UCSD-AML1 (cell line): ENCODE data around the gene NTN1.

Experiments used
- DNase-seq: peaks from one replicate; lab custom pipeline; 2025; ENCODE audit not compliant: unreplicated experiment; lab: John Stamatoyannopoulos, UW

NTN1 gene

GRCh38 chr17:9266697-9267117, 245.4 kb downstream of the NTN1 start:
- no peak for DNase-seq

DNA sequence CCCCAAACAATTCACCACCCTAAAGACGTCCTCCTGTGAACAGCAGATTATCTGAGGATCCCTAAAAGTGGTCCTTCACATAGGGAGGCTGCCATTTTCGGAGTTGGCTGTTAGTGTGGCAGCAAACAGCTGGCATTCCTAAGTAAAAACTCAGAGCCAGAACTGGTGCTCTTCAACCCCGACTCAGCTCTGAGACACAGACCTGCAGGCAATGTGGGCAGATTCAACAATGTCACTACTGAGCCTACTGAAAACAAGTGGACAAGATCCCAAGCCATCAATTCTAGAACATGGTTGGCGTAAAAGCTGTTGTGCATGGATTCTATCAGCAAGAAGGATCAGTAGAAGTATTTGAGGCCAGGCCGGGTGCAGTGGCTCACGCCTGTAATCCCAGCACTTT, 247.2 kb downstream of the NTN1 start:
- no peak for DNase-seq

- no peak for DNase-seq
Observed at GRCh38 chr17:9269350-9270035, 248.2 kb downstream of the NTN1 start.

GRCh38 chr17:9270921-9271320, 249.6 kb downstream of the NTN1 start:
- DNase-seq: no peak

DNA sequence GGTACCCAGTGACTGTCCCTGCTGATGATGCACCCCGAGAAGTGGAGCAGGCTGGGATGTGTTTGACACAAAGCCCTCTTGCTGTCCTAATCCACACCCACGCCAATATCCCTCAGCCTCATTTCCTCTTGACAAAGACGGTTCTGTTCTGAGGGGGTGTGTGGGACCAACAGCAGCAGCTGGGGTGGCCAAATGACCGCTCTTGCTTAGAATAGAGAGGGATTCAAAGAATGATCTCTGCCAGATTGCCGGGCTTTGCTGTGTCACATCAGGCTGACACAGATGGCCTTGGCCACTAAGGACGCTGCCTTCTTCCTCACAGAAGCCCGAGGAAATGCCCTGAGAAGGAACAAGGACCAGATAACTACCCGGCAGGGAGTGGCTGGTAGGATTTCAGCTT, 250.7 kb downstream of the NTN1 start:
- DNase-seq: no peak

- no peak for DNase-seq
Observed at GRCh38 chr17:9272501-9273200, 251.3 kb downstream of the NTN1 start.

GRCh38 chr17:9273428-9274391, 252.4 kb downstream of the NTN1 start:
- DNase-seq: no peak

- no peak for DNase-seq
Observed at GRCh38 chr17:9274973-9275372, 253.7 kb downstream of the NTN1 start.

DNA sequence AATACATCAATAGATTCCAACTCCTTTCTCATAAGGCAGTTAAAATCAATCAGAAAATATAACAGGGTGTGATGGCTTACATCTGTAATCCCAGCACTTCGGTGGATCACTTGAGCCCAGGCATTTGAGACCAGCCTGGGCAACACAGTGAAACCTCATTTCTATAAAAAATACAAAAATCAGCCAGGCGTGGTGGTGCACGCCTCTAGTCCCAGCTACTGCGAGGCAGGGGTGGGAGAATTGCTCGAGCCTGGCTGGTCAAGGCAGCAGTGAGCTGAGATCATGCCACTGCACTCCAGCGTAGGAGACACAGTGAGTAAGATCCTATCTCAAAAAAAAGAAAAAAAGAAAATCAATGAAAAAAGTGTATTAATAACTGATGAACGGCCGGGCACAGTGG, 258.6 kb downstream of the NTN1 start:
- DNase-seq: no peak

GRCh38 chr17:9283909-9284308, 262.6 kb downstream of the NTN1 start:
- no peak for DNase-seq

DNA sequence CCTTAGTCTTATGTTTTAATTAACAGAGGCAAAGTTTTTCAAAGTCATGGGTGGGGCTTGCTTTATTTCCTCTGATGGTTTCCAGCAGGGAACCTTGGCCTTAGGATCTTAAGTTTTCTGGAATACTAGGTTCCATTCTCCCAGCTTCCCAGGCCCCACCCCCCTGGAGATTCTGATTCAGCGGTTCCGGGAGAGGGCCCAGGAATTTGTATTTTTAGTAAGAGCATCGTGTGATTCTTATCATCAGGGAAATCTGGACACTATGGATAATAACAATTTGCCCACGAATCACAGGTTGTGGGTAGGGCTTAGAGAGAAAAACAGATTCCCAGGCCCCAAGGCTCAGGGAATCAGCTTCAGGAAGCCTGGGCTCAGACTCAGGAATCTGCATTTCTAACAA, 263.6 kb downstream of the NTN1 start:
- DNase-seq: no peak

DNA sequence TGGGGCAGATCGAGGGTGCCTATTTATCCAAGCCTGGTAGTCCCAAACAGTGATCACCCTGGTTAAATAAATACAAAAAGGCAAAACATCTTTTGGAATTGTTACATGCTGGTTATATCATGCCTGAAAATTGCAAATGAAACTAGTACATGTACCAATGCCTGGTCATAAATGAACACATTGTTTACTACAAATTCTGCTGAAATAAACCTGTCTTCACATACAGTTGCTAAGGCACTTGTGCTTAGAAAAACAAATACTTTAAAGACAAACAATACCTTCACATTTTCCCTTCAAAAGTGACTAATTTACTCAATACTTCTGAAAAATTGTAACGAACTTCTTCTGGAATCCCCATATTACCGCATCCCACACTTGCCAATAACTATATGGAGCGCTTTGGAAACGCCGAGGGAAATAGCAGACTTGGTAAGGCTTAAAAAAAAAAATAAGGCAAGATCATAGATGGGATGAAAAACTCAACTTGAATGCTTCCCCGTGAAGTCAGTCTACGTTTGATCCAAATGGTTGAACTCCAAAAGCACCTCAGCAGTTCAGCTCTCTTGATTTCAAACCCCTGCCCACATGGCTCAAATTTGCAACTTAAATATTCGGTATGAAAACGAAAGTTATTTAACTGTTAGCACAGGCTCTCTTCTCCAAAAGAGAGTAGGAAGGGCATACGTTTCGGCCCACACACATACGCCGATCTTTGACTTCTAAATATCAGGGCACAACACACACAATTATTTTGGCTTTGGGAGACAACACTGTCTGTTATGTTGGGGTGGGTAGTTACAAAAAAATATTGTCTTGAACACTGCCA, 264.5 kb downstream of the NTN1 start:
- no peak for DNase-seq

DNA sequence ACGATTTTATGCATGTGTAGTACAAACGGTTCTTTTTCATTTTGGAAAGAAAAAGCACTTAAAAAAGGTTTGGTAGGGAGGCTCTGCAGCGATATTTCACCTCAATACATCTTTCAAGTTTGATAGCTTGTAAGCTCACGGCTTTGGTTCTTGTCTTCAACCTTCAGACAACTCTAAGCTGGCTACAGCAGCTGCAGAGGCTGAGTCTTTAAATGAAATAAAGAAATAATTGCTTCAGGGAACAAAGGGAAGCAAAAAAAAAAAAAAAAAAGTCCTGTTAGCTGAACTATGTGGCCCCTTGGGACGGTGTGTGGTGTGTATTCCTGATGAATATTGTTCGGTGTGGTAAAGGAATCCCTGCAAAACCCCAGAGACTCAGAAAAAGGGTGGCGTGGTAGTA, 265.1 kb downstream of the NTN1 start:
- no peak for DNase-seq

DNA sequence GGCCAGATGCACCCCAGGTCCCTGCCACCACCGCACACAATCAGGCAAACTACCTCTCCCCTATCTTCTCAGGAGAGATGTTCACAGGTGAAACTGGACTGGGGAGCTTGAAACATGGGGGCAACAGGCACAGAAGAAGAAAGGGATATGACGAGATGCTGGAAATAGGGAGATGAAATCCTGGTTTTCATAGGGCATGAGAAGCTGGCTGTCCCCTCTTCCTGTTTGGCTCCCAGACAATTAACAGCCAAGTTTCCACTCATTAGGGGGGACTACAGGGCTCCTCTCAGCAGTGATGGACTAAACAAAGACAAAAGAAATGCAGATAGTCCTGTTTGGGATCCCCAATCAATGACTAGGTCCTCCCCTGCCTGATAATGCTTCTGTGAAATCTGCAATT, 266.0 kb downstream of the NTN1 start:
- DNase-seq: no peak

- DNase-seq: no peak
Observed at GRCh38 chr17:9290226-9290613, 268.9 kb downstream of the NTN1 start.

DNA sequence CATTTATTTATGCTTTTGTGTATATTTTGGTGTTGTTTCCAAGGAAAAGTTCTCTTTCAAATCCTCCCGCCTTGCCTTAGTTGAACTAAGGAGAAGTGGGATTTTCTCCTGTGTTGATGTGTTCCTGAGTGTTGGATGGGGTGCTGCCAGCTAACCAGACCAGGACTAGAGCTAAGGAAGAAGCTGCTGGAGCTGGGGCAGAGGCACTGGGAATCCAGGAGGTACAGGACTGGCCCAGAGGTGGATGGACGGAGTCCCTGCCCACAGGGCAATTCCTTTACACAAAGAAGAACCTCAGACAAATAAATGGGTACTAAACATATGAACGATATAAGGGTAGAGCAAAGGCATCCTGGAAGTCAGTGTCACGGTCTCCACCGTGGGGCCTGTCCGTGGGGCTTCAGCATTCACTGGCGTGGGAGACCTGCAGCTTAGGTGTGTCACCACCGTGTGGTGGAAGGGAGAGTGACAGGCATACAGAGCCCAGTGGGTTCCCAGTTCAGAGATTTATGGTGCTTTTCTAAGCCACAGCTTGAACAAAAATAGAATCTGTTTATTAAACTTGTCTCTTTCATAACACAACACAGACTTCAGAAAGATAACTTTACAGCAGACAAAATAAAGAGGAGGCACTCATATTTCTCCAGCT, 270.7 kb downstream of the NTN1 start:
- peak; percentile 32 for DNase-seq

- no peak for DNase-seq
Observed at GRCh38 chr17:9292561-9292941, 271.2 kb downstream of the NTN1 start.
